H1 (cell line): Measurements from ENCODE around the gene DIAPH2.

ENCODE experiments used
- CBX5 ChIP-seq: fragments of 300-800, 300-1000 bp; sonication (generic); IDR thresholded peaks from 2 replicates; pipeline ENCODE4 v1.7.1; 2016; ENCODE audit warnings: antibody characterized with exemption, low read length, low read depth
- CEBPB ChIP-seq: IDR thresholded peaks from 2 replicates; pipeline ENCODE4 v1.6.1; 2012; ENCODE audit warnings: low read depth, low read length
- CHD2 ChIP-seq: IDR thresholded peaks from 2 replicates; pipeline ENCODE4 v1.6.1; 2012; ENCODE audit warnings: low read length, improper control_type of control experiment
- CTCF ChIP-seq, 3 experiments: IDR thresholded peaks; 1 replicate in 2 of 3; 2 replicates in 1 of 3; pipeline versions ENCODE4 v1.5.1 to v1.6.1; 2011; ENCODE audit warnings: low read length in 3 of 3, mild to moderate bottlenecking in 3 of 3, inconsistent platforms in 2 of 3, low read depth in 1 of 3, moderate library complexity in 1 of 3; ENCODE audit not compliant: insufficient read depth in 1 of 3; ENCODE audit errors: control extremely low read depth in 1 of 3
- EZH2 ChIP-seq: fragments of 200-600 bp; sonication (generic); IDR thresholded peaks from 2 replicates; pipeline ENCODE4 v1.7.1; 2012; ENCODE audit warnings: low read depth, mild to moderate bottlenecking, moderate library complexity, low read length, inconsistent platforms; ENCODE audit not compliant: severe bottlenecking
- GTF2F1 ChIP-seq: IDR thresholded peaks from 2 replicates; pipeline ENCODE4 v1.6.1; 2012; ENCODE audit warnings: low read depth, low read length, improper control_type of control experiment, borderline replicate concordance
- NRF1 ChIP-seq: IDR thresholded peaks from 2 replicates; pipeline ENCODE4 v1.6.1; 2011; ENCODE audit warnings: mild to moderate bottlenecking, low read depth, low read length, improper control_type of control experiment
- POLR2AphosphoS5 ChIP-seq: IDR thresholded peaks from 2 replicates; pipeline ENCODE4 v1.6.1; 2011; ENCODE audit warnings: low read depth, low read length
- RXRA ChIP-seq: IDR thresholded peaks from 2 replicates; pipeline ENCODE4 v1.6.1; 2011; ENCODE audit warnings: low read depth, mild to moderate bottlenecking, low read length, moderate library complexity; ENCODE audit not compliant: insufficient read depth
- SIN3A ChIP-seq, 2 experiments: IDR thresholded peaks in 1 of 2; conservative IDR thresholded peaks in 1 of 2; 2 replicates each; pipeline ENCODE4 v1.6.1; 2011 to 2012; ENCODE audit warnings: low read length in 2 of 2, improper control_type of control experiment in 1 of 2, low read depth in 1 of 2, mild to moderate bottlenecking in 1 of 2
- ZNF274 ChIP-seq: IDR thresholded peaks from 2 replicates; pipeline ENCODE4 v1.7.0; 2012; ENCODE audit warnings: low read length, borderline replicate concordance; ENCODE audit errors: extremely low read depth

- TF ChIP-seq CBX5 = no peak
- TF ChIP-seq CTCF (IDR thresholded peaks at IDR 0.05; ENCODE audit: control extremely low read depth in 1 of 3, insufficient read depth in 1 of 3, low read depth in 1 of 3, low read length in 3 of 3) = no peak
- TF ChIP-seq ZNF274 = no peak
- no peak for TF ChIP-seq CHD2
- TF ChIP-seq CEBPB = no peak
- no peak for TF ChIP-seq NRF1
- TF ChIP-seq SIN3A (conservative IDR thresholded peaks at IDR 0.05 in 1 of 2, IDR thresholded peaks at IDR 0.05 in 1 of 2; ENCODE audit: low read depth in 1 of 2, low read length in 2 of 2) = no peak
- no peak for TF ChIP-seq RXRA
- TF ChIP-seq POLR2AphosphoS5 = no peak
- TF ChIP-seq GTF2F1 = no peak
- no peak for TF ChIP-seq EZH2
Observed at GRCh38 chrX:97429101-97429500, 744.5 kb downstream of the DIAPH2 start.
